ENCODE measurements around the gene SLC30A7.

GRCh38 chr1:100927276-100927675 lies 31.4 kb downstream of the SLC30A7 start:
- no peak for TF ChIP-seq CTCF (IDR thresholded peaks at IDR 0.05)
- TF ChIP-seq POLR2A (IDR thresholded peaks at IDR 0.05), result no peak

Measured in right lobe of liver (tissue), 4 donors.